SKM-1 (cell line): ENCODE data around the gene HHATL.

Experiments used
- DNase-seq: peaks from one replicate; lab custom pipeline; 2025; ENCODE audit not compliant: unreplicated experiment; lab: John Stamatoyannopoulos, UW

Gene HHATL

DNA sequence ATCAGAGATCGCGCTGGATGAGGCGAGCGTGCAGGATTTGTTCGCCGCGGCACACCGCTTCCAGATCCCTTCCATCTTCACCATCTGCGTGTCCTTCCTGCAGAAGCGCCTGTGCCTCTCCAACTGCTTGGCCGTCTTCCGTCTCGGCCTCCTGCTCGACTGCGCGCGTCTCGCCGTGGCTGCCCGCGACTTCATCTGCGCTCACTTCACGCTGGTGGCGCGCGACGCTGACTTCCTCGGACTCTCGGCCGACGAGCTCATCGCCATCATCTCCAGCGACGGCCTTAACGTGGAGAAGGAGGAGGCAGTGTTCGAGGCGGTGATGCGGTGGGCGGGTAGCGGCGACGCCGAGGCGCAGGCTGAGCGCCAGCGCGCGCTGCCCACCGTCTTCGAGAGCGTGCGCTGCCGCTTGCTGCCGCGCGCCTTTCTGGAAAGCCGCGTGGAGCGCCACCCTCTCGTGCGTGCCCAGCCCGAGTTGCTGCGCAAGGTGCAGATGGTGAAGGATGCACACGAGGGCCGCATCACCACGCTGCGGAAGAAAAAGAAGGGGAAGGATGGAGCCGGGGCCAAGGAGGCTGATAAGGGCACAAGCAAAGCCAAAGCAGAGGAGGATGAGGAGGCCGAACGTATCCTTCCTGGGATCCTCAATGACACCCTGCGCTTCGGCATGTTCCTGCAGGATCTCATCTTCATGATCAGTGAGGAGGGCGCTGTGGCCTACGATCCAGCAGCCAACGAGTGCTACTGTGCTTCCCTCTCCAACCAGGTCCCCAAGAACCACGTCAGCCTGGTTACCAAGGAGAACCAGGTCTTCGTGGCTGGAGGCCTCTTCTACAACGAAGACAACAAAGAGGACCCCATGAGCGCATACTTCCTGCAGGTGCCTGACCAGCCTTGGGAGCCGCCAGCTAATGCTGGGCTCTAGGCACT lies 16.4 kb downstream of the HHATL start:
- no peak for DNase-seq

DNA sequence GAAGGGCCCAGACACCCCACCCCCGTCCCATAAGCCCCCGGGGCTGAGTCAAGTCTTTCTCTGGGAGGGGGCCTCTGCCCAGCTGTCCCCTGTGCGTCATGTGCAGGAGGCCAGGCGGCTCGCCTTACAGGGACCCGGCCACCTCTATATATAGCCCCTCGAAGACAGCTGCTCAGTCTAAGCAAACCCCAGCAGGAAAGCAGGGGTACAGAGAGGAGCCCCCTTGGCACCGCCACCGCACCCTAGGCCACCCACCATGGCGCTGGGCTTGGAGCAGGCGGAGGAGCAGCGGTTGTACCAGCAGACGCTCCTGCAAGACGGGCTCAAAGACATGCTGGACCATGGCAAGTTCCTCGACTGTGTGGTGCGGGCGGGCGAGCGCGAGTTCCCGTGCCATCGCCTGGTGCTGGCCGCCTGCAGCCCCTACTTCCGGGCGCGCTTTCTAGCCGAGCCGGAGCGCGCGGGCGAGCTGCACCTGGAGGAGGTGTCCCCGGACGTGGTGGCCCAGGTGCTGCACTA lies 17.2 kb downstream of the HHATL start, which contains the start of gene KLHL40:
KLHL40 (plus strand) TSS at position 175 of the 519 bp plus-strand sequence; CDS start at position 257, 82 bp downstream.
- DNase-seq: no peak

DNA sequence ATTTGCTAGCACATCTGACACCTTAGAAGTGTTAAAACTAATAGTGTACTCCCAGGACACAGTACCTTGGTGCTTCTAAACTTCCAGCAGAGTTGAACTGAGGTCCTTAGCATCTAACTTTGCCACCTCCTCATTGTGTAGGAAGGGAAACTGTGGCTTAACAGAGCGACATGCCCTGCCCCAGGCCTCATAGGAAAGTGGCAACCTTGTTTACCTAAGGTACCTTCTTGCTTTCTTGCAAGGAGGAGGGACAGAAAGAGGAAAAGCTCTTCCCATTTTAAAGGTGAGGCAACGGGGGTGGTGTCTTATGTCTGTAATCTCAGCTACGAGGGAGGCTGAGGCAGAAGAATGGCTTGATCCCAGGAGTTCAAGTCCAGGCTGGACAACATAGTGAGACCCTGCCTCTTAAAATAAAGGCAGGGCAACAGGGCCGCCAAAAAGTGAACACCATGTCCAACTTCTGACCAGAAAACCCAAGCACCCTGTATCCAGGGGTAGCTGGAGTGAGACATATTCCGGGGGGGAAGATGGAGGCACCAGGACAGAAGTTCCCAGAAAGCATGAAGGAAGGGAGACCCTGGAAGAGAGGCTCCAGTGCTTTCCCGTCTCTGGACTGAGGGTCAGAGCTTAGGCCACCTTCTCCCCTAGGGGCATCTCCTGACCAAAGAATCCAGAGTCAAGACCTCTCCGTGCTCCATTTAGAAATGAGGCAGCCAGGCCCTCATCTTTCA lies 17.8 kb downstream of the HHATL start:
- no peak for DNase-seq

DNA sequence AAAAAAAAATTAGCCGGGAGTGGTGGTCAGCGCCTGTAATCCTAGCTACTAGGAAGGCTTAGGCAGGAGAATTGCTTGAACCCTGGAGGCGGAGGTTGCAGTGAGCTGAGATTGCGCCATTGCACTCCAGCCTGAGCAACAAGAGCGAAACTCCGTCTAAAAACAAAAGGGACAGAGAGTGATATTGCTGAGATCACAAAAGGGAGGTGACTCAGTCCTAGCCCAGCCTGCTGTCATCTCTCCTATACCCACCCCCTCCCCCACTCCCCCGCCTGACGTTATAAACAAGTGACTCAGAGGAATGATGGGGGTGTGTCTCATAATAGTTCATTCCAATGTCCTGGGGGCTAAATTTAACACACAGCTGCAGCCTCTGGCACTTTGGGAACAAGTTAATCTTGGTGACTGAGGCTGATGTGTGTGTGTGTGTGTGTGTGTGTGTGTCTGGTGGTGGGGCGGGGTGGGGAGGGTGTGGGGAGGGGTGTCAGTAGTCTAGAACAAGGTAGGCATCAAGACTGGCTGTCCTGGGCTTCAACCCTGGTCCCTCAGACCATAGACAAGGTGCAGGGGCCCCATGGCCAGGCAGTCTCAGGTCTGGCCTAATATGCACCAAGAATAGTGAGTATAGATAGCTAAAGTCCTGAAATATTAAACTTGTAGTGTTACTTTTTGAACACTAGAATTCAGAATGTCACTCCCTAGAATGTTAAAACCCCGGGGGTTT lies 18.6 kb downstream of the HHATL start:
- no peak for DNase-seq

DNA sequence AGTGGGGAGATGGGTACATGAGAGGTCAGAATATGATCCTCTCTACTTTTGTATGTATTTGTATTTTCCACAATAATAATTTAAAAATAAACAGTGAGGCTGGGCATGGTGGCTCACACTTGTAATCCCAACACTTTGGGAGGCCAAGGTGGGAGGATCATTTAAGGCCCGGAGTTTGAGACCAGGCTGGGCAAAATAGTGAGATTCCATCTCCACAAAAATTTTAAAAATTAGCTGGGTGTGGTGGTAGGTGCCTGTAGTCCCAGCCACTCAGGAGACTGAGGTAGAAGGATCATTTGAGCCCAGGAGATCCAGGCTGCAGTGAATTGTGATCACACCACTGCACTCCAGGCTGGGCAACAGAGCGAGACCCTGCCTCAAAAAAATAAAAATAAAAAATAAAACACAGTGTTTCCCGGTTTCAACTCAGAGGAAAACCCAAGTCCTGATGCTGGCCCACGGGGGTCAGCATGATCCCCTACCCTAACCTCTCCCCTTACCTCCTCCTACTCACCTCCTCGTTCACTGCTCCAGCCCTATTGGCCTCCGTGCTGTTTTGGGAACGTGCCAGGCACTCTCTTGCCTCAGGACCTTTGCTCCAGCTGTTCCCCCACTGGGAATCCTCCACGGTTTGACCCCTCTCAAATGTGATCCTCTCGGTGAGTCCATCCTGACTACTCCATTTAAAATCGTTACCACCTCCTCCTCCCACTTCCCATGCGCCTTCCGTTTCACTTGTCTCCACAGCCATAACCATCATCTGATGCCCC lies 20.1 kb downstream of the HHATL start:
- DNase-seq: no peak

DNA sequence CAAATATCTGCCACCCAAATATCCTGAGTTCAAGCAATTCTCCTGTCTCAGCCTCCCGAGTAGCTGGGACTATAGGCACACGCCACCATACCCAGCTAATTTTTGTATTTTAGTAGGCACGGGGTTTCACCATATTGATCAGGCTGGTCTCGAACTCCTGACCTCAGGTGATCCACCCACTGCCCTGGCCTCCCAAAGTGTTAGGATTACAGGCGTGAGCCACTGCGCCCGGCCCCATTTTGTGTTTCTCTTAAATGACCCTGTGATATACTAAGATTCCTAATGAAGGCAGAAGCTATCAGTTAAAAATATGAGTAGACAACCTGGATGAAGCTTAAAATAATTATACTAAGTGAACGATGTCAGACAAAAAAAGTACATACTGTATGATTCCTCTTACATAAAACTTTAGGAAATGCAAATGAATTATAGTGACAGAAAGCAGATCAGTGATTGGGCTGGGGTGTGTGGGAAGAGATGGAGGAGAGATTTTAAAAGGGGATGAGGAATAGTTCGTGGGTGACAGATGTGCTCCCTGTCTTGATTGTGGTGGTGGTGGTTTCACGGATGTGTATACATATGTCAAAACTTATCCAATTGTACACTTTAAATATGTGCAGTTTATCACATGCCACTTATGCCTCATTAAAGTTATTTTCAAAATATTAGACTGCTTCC lies 21.1 kb downstream of the HHATL start:
- no peak for DNase-seq

DNA sequence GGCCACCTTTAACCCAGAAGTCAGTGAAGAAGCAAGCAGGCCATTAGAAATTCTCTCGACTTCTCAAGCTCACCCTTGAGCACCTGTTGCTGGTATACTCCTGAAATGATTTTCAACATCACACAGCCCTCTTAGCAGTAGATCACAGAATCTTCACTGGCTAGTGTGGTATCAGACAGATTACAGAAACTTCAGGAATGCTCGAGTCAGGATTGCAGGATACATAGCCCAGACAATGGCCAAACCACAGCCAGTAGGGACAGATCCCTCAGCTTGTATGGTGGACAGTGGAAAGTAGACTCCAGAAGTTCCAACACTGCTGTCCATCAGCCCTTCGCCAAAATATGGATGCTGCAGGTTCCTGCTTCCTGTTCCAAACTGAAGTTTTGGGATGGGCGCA lies 21.8 kb downstream of the HHATL start:
- no peak for DNase-seq

DNA sequence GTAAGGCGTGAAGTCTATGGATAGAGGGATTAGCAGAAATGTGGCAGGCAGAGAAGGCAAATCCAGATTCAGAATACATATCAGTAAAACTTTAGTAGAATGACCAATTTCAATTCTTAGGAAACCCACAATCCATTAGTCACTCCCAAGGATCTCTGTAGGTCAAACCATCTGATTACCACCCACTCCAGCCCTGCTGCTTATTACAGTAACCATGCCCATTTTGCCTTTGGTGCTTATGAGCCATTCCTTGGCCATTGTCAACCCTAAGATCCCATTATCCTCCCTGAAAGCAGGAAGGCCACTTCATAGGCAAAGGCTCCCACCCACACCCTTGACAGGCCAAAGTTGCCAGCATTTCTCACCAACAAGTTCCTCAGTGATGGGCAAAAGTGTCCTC lies 22.3 kb downstream of the HHATL start:
- no peak for DNase-seq

DNA sequence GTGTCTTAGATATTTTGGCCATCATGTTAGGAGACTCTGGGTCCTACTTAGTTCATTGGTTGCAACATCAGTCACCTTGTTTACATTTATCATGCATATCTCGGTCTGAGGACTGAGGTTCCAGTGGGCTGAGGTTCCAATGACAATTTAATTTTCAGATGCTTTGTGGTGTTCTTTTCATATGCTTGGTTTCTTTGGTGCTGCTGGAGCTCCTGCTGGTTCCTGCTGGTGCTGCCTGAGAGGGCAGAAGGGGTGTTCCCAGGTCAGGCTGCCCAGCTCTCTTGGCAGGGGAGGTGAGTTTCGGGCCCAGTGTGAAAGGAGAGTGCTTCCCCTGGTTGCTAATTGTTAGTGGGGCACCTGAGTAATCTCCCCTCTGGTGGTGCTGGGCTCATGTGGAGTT lies 24.2 kb downstream of the HHATL start:
- DNase-seq: no peak

DNA sequence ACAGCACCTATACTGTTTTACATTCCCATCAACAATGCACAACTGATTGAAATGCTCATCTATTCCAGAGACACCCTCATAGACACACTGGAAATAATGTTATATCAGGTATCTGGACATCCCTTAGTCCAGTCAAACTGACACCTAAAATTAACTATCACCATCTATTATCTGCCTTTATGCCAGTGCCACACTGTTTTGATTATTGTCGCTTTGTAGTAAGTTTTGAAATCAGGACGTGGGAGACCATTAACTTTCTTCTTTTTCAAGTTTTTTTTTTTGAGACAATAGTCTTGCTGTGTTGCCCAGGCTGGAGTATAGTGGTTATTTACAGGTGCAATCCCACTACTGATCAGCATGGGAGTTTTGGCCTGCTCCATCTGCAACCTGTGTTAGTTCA lies 26.7 kb downstream of the HHATL start:
- no peak for DNase-seq

DNA sequence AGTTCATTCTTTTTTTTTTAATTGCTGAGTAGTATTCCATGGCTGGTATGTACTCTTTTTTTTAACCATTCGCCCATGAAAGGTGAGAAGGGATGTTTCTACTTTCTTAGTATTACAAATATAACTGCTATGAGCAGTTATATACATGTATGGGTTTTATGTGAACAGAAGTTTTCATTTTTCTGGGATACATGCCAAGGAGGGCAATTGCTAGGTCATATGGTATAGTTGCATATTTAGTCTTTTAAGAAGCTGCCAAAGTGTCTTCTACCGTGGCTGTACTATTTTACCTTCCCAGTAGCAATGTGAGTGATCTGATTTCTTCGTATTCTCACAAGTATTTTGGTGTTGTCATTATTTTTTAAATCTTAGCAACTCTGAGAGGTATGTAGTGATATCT lies 28.5 kb downstream of the HHATL start:
- no peak for DNase-seq

DNA sequence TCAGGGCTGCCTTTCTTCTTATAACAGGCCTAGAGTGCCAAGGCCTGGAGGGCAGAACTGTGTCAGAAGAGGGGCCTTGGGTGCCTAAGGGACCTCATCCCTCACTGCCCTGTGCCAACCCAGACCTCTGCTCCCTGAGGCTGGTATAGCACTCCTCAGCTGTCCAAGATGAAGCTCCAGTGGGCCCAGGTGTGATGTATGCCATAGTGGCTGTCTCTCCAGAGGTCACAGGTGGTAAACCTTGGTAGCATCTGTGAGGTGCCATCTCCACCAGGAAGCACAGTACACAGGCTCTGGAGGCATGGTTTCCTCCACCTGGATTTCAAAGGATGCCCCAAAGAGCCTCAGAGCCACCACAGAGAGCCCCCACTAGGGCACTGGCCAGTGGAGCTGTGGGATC lies 29.5 kb downstream of the HHATL start:
- DNase-seq: no peak

DNA sequence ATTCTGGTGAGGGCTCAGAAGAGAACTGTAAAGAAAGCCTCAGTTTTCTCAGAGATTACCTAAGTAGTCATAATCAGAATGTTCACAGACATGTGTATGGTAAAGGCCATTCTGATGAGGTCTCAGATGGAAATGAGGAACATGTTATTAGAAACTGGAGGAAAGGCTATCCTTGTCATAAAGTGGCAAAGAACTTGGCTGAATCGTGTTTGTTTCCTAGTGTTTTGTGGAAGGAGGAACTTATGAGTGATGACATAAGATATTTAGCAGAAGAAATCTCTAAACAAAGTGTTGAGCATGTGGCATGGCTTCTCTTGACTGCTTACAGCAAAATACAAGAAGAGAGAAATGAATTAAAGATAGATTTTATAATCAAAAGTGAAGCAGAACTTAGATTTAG lies 30.1 kb downstream of the HHATL start:
- no peak for DNase-seq

DNA sequence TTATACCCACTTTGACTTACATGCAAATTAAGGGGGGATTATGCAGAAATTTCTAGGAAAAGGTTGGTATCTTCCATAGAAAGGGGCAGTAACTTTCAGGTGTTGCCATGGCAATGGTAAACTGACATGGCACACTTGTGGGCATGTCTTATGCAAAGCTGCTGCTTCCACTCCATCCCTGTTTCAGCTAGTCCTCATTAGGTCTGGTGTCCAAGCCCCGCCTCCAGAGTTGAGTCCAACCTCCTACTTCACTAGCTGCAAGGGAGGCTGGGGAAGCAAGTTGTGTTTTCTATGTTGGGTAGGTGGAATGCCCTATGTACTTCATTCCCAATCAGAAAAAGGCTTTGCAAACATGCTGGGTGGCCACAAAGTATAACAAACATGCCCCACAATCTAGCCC lies 31.9 kb downstream of the HHATL start:
- DNase-seq: no peak

DNA sequence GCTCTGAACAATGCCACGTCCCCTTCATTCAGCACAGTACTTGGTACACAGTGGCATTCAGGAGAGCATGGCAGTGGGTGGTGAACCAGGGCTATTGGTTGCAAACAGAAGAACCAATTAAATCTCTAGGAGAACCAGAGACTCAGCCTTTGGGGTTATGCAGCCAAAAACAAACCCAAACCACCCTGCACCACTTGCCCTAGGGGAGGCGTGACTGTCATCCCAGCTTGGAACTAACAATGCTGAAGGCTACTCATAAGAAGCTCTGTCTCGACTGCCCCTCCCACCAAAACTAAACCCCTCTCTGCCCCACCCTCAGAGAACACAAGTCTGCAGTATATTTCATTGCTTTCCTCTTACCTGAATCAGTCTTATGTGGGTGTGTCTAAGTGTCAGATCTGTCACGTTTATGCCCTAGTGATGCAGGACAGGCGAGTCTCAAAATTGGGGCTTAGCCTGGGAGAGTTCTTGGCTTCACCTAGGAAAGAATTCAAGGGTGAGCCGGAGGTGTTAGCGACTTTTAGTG lies 32.5 kb downstream of the HHATL start:
- no peak for DNase-seq

DNA sequence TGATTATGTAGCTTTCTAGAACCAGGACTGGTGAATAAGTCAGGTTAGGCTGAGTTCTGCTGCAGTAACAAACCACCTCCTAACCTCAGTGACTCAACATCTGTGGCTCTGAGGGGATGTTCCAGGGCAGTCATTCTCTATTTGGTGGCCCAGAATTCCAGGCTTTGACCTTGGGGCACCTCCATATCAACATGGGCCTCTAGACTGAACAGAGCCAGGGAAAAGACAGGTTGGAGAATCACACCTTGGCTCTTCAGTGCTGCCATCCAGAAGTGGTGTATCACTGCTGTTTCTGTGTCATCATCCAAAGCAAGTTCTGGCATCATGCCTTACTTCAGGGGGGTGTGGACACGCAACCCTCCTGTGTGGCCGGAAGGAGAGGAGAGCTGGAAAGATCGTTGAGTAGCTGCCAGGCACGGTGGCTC lies 33.8 kb downstream of the HHATL start:
- DNase-seq: no peak

DNA sequence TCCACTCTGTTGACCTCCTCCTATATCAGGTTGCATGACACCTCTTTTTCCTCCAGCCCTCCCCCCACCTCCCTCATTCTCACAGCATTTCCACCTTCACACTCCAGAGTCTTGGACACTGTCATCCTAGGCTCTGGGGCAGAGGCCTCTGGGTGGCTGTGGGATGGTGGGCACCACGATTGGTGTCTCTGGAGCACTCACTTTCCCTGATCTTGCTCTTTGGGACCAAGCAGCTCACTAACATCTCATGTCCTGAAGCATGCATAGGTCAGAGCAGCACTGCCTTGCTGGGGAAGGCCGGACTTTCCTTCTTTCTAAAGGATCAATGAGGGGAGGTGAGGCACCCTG lies 34.2 kb downstream of the HHATL start:
- DNase-seq: no peak

DNA sequence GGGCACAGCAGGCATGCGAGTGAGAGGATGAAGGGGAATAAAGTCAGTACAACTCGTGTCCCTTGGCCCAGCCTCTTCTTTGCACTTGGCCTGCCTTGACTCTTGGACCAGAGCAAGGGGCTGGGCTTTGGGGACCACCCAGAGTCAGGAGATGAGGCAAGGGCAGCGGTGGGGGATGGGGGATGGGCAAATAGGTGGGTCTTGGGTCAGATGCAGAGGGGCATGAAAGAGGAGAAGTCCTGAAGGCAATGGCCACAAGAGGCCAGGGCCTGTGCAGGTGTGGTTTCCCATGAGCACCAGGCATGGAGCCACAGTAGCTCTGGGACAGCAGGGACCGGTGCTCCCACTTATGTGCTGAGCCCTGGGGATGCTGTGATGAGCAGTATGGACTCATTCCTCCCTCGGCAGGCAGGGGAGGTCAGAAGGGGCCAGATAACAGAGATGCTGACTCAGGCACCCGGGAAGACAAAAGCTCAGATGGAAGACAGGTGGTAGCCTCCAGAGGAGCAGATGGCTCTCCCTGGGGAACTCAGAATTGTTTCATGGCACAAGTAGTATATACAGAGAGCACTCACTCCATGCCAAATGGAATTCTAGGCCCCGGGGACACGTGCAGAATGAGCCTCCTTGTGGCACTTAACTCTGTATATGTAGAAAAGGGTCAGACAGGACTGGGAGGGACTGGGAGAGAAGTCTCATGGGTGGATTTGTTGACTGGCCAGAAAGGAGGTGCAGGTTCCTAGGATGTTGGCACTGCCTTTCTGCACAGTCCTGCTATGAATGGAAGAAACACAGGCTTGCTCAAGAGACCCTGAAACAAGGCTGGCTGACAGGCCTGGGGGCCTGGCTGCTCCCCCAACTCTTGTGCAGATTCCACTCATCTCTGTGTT lies 34.8 kb downstream of the HHATL start:
- no peak for DNase-seq

DNA sequence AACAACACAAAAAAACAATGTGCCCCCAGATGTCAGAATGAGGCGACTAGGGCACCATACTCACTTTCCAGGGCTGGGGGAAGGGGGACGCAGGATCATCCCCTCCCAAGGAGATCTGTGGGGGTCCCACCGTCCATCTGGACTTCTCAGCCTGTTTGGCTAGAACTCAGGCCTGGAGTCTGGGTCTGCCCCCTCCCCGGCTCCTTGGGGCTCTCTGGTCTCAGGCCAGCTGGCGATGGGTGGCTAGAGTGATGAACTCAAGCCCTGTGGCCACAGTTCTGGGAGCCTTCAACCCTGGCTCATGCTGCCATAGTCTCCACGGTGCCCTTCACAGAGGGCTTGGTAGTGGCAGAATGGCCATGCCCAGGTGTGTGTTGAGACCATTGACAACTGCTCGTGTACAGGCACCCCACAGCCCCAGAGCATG lies 35.5 kb downstream of the HHATL start:
- DNase-seq: no peak
